D341Med (cell line): ENCODE measurements around the gene FAM184A.

Experiments used
- DNase-seq: peaks from one replicate; pipeline ENCODE4 v3.0.0; 2012; ENCODE audit warnings: low spot score

The FAM184A gene

DNA sequence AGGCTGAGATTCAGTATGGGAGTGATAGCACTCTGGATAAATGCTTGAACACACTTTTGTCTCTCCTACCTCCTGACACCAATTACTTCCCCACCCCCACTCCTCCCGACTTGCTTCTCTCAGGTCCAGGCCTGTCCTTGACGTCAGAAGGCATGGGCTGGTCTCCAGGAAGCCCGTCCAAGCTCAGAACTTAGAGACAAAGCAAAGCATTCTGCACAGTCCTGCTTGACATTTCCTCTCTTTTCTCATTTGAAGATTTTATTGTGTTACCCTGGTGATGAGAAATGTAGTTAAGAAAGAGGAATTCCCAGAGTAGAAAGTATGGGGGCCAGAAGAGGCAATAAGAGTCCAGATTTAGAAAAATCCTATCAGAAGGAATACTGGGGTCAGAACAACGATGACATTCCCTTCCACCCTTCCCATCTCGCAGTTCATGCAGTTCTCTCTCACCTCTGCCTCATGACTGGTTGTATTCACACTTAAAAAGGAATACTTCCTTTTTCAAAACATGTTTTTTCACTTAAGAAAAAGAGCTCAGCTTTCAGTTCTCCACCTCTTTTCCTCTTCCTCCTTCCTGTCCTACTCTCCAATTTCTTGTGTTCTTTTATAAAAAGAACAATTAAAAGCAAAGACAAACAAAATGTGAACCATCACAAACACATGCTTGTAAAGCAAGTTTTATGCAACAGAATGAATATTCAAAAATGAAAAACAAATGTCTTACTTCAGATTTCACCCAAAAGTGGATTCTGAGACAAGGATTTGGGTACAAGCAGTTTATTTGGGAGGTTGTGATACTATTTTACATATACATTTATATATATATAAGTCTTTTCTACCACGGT lies 18.5 kb upstream of the FAM184A start:
- DNase-seq = no peak

DNA sequence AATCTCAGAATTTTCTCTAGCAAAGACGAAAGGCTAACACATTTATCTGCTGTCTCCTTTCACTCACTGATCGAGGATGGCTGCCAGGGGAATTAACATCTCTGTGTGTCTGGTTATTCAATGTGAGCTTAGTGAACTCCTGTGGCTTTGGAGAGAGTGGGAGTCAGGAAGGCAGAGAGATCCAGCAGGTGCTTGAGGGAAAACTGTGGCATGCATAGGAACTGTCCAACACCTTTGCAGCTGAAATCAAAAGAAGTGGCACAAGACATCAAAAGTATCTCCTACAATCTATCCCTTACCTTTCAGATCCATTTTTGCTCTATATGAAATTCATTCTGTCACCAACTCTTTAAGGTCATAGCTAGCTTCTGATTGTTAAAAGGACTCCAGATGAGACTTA lies 11.8 kb upstream of the FAM184A start:
- DNase-seq = no peak

DNA sequence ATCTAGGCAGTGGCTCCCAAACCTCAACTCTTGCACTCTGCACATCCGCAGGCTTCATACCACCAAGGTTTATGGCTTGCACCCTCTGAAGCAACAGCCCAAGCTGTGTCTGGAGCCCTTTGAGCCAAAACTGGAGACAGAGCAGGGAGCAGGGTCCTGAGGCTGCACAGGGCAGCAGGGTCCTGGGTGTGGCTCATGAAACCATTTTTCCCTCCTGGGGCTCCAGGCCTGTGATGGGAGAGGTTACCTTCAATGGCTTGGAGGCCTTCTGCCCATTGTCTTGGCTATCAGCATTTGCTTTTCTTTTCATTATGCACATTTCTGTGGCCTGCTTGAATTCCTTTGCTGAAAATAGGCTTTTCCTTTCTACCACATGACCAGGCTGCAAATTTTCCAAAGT lies 6.3 kb upstream of the FAM184A start:
- DNase-seq = no peak

DNA sequence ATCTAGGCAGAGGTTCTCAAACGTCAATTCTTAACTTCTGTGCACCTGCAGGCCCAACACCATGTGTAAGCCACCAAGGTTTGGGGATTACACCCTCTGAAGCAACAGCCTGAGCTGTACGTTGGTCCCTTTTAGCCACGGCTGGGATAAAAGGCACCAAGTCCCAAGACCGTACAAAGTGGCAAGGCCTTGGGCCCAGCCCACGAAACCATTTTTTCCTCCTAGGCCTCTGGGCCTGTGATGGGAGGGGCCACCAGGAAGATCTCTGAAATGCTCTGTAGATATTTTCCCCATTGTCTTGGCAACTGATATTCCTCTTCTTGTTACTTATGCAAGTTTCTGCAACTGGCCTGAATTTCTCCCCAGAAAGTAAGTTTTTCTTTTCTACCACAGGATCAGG lies 4.5 kb upstream of the FAM184A start:
- no peak for DNase-seq

DNA sequence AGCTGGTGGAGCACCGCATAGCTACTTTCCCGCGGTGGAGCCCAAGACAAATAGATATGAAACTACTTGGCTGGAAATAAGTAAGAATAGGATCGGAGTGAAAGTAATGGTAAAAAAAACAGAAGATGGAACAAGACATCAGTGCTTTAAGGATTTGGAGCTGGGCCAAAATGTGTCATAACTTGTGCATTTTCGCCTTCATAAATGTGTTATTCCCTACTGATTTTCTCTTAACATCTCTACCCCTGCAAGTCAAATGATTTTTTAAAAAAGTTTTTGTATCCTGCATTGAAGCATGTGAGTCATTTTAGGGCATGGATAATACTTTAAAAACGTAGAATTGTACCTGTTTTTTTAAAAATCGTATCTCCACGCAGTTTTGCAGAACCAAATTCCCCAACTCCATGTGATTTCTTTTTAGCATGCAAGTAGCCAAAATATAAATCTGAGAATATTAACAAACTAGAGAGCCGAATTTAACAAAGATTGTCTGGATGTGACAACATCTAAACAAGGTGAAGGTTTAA lies 882 bp upstream of the FAM184A start:
- no peak for DNase-seq

DNA sequence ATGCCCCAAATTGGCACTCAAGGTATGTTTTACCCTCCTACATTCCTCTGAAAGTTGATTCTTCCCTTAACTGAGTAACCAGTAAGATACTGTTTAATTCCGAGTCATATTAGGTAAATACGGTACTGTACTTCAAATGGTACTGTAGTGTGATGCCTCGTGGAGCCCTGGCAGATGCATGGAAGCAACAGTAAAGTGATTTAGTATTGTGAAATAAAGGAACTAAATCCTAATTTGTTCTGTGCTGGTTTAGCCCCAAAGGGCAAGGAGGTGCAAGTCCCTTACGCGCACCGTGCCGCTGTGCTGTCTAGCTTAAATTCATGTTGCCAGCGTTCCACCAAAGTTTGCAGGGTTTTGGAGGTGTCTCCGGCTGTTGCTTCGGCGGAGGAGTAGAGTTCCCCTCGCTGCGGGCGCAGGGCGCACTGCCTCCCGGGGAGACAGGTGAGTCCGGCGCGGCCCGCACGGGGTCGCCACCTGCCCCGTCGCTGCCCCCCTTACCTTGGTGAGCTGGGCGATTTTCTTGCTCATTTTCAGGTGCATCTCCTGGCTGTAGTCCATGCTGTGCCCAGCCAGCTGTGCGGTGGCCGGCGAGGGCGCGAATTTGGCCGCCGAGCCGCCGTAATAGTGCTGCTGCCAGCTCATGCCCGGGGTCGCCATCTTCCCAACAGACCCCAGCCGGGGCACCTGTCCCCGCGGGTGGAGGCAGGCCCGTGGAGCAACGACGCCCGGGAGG lies 655 bp downstream of the FAM184A start:
- DNase-seq = peak; percentile 72

DNA sequence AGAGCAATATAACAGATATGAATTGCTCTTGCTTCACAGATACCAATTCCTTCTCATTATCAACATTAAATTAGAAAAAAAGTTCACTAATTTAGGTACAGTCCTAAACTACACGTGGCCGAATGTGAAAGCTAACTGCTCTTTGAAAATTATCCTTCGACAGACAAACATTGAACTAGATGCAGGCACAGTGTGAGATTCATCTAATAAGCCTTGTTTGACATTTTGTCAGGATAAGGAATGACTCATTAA lies 1.1 kb downstream of the FAM184A start:
- DNase-seq = no peak

DNA sequence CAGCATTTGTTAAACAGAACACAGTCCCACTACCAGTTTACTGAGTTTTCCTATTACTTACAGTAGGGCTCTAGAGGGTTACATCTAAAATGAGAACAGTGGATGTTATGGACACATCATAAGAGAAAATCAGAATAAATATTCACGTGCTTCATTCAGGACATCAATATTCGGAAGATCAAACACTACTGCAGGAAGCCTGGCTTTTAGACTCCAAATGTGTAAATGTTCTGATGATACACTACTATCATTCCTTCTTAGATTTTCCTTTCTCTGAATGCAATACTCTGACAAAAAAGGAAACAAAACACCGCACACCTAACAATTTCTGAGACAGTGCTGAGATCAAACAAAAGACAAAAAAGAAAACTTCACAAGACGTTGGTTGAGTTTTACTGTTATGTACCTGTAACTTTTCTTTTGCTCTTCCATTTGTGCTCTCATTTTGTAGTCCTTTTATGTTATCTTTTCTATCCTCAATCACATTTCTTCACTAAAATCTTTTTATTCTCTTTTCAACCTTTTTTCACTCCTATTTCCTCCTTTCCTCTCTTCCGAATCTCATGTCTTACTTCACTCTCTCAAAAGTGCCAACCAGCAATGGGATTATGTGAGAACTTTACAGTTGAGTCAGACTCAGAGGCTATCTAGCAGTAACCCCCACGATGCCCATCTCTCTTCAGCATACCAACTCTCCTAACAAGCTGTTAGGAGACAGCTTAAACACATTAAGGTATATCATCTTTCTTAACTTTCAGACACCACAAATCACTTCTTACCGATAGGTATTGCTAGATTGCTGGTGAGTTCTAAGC lies 1.7 kb downstream of the FAM184A start:
- DNase-seq = no peak

DNA sequence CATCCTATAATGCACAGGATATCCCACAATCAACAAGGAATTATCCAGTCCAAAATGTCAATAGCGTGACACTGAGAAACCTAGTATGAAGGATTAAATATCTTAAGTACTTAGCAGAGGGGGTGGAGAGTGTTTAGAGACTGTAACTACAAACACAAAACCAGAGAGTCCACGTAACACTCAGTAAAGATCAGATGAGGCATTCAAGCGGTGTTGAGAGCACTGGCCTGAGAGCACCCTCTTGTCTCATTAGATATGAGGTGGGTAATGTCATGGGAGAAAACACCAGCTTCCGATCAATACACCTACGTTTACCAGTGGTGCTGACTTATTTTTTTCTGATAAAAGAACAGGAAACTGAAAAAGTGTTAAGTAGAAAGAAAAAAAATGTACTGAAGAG lies 2.3 kb downstream of the FAM184A start:
- peak; percentile 40 for DNase-seq

DNA sequence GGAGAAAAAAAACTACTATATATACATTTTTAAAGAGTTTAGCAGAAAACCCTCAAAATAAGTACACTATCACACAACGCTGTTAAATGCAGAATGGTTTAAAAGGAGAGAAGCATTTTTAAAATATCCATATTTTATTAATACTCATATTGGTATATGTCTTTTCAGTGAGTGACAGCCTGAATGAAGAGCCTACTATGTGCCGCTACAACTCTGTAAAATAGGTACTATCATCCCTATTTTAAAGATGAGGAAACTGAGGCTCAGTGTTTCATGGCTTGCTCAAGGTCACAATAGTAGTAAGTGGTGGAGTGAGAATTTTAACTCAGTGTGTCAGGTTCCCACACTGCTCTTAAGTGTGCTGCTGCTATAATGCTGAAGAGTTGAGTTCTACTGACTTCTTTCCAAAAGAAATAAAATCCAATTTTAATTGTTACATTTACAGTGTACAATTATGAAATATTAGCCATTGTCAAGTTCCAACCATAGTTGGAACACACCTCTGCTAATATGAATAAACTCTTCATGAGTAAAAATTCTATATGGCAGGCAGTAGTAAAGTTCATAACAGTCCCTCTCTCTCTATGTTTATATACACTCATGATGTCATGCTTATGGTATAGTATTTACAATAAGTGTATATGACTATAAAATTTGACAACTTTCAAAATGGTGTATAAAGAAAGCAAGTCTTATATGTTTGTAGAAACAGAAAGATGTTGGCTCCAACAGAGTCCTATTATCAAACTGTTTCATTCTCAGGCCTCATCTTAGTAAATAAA lies 3.1 kb downstream of the FAM184A start:
- no peak for DNase-seq

DNA sequence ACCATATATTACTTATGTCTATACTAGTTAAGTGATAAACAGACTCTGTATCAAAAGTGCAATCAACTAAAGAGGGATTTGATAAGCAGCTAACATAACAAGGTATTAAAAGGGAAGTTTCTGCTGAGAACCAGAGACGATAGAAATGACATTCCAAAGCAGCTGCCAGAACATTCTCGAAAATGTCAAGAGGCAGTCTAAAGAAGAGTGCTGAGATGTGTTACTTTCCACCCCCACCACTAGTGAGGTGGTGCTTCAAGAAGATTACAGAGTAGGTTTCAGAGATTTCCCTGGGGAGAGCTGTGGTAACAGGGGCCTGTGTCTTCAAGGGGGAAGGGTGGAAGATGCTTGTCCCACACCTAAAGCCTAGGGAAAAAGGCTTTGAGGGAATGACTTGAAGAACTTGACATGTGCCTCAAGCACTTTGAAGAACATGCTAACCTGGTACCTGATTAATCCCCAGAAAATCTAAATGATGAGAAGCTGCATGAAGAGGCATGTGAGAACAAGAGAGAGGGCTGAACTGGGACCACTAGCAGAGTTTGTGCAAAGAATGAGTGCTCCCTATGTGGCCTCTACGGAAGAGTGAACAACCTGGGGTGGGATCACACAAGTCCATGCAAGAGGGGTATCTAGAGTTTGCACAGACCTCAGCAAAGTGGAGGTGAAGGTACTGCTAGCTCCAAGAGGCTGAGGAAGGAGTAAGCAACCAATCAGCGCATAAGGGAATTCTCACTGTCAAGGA lies 5.0 kb downstream of the FAM184A start:
- peak; percentile 41 for DNase-seq

DNA sequence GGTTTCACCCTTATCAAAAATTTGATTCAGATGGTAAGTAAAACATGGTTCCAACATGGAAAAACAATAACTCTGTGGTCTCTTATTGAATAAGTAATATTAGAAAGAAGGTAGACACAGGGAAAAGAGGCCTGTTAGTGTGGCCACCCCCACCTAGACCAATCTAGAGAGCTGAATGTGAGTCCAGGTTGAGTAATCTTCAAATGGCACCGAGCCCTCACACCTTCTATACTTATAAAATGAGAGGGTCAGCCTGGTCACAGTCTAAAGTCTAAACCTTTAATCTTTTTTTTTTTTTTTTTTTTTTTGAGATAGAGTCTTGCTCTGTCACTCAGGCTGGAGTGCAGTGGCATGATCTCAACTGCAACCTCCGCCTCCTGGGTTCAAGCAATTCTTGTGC lies 6.9 kb downstream of the FAM184A start:
- DNase-seq = no peak

DNA sequence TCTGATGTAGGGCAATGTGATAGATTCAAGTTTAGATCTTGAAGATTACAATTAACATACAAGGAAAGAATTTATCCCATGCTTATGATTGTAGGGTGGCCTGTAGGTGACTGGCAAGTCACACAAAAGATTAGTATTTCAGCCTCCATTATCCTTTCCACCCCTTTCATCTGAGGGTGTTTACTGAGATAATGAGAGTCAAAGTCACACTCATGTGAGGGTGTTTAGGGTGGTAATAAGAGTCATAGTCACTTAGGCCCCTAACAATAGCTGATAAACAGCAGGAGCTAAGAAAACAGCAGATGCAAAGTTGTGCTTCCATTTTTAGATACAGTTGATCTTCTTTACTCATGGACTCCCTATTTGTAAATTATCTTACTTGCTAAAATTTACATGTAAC lies 11.4 kb downstream of the FAM184A start:
- no peak for DNase-seq

DNA sequence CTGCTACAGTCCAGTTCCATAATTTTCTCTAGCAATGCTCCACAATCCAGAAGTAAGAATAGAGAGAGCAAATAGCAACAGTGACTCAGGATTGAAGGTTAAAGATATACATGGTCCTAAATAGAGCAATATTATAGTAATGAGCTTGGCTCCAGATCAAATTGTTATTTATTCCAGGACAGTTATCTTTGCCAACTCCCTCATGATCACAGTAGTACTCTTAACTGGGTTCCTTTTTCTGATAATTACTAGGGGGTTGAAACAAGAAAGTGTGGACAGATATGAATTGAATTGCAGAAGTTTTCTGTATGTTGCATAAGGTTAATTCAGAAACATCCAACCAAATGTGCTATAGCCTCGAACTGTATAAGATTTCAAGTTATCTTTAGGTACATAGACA lies 11.9 kb downstream of the FAM184A start:
- no peak for DNase-seq

DNA sequence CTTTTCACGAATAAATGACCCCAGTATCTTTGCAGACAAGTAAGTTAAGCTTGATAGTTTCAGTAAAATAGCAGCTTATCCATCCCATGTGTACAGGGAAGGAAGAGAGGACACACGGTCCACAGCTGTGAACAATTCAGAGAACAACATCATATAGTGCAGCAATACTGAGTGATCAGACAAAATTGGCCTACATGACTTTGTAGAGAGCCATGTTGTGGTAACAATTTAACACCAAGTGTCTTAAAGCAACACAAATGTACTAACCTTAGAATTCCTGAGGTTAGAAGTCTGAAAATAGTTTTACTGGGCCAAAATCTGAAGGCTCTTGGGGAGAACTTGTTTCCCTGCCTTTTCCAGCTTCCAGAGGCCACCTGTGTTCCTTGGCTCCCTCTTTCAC lies 12.5 kb downstream of the FAM184A start:
- DNase-seq = no peak

DNA sequence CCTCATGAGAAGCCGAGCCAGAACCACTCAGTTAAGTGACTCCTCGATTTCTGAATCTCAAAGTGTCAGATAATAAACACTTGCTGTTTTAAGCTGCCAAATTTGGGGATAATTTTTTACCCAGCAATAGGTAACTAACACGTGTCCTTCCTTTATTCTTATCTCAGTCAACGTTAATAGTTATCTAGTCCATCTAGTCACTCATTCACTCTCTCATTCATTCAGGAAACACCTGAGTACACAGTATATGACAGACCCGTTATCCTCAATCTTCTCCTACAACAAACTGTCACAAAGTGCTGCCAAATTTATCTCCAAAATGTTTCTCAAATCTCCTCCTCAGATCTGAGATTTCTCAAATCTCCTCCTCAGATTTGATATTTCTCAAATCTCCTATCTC lies 13.1 kb downstream of the FAM184A start:
- no peak for DNase-seq

DNA sequence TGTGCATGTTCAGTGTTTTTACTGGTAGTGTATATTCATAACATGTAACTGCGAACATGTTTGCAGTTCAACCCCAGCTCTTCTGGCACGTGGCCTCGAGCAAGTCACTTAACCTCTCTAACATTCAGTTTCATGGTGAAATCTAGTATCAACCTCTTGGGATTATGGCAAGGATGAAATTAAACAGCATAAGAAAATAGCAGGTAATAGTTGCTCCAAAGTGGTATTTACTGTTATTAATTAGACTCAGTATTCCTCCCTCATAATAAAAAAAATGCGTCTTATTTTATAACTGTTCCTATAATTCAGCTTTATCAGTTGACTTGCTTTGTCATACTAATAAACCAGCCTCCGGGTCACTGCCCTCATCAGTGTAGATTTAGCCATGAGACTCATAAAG lies 15.0 kb downstream of the FAM184A start:
- DNase-seq = no peak

DNA sequence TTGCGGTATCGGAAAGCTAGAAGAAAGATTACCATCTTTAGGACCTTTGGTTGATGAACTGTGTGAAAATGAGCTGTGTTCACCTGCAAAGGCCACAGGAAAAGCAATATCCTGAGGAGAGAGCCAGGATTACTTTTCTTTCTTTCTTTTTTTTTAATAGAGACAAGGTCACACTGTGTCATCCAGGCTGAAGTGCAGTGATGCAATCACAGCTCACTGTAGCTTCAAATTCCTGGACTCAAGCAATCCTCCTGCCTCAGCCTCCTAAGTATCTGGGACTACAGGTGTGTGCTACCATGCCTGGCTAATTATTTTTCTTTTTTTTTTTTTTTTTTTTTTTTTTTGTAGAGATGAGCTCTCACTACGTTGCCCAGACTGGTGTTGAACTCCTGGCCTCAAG lies 17.2 kb downstream of the FAM184A start:
- DNase-seq = no peak

DNA sequence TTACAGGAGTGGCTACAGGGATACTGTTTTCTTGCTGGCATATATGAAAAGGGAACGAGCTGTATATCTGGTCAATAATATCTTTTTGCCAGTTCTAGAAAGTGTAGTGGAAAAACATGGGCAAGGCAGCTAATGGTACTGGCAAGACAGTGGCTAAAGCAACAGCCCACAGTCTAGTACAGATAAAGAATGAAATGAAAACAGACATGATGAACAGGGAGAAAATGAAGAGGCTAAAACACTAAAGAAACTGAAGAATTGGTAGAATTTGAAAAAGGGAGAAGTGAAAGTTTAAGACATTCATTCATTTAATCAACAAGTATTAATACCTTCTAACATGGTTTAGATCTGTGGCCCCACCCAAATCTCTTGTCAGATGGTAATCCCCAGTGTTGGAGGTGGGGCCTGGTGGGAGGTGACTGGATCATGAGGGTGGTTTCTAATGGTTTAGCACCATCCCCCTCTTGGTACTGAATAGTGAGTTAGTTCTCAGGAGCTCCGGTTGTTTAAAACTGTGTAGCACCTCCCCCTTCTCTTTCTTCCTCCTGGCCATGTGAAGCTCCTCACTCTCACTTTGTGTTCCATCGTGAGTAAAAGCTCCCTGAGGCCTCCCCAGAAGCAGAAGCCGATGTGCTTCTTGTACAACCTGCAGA lies 18.1 kb downstream of the FAM184A start:
- DNase-seq = no peak

DNA sequence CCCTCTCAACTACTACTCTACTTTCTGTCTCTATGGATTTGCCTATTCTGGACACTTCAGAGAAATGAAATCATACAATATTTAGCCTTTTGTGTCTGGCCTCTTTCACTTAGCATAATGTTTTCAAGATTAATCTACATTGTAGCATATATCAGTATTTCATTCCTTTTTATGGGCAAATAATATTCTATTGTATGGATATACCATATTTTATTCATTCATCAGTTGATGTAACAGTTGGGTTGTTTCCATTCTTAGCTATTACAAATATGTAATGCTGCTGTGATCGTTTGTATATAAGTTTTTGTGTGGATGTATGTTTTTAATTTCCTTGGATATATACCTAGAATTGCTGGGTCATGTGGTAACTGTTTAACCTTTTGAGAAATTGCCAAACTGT lies 23.4 kb downstream of the FAM184A start:
- no peak for DNase-seq

DNA sequence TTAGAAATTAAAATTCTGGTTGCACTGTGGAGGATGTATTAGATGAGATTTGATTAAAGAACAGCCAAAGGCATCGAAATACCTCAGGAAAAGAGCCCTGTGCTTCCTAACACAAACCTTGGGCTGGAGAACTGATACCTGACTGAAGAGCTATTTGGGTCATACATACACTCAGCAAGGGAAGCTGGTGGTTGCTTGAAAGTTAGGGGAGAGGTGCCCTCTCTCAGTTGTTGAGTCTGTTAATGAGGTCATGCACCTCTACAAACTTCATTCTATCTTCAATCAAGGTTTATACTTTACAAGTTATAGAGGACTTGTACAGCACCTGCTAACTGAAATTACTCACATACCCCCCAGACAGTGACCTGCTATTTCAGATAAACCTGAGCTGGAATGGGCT lies 25.5 kb downstream of the FAM184A start:
- DNase-seq = no peak
